HepG2 (cell line): Measurements from ENCODE around the gene CNMD. TPM values are rescaled to one million over a fixed set of nuclear protein-coding genes. Genes with fewer than 3 reads are reported as not detected.

Experiments
- ATAC-seq: fragments of 200-7000 bp; cut with Tn5 transposase; 3 replicates; pipeline ENCODE4 v1.9.1; 2020; ENCODE audit warnings: mild to moderate bottlenecking, moderate library complexity
- BruUV-seq: library from RNA; stranded (reverse); fragments of 400-500 nt; replicated peaks from 2 replicates; lab custom pipeline; 2021; lab: Mats Ljungman, UMichigan
- CTCF ChIA-PET: fragments of 300-600 bp; formaldehyde crosslinking; extraction: SDS; loops from one replicate; lab custom pipeline; 2021; ENCODE audit warnings: low total read pairs, inconsistent platforms, low intra/inter-chr PET ratio; lab: Yijun Ruan, JAX
- POLR2A ChIA-PET: fragments of 350-600 bp; sonication (Branson Sonifier 250); formaldehyde crosslinking; loops from one replicate; lab custom pipeline; 2020; ENCODE audit warnings: antibody characterized with exemption, inconsistent platforms; lab: Yijun Ruan, JAX
- DNase-seq: peaks from one replicate; pipeline ENCODE4 v3.0.0-alpha.2; 2015; ENCODE audit warnings: low spot score
- FAIRE-seq: peaks from 3 replicates; lab custom pipeline; 2011; peaks lifted over from hg19 to GRCh38; lab: Jason Lieb, UNC
- H2AFZ ChIP-seq: one replicate; pipeline ENCODE4 v1.6.1; 2011; ENCODE audit warnings: low read length, inconsistent platforms
- H3K27ac ChIP-seq: fragments of 300-600 bp; 3 replicates; pipeline ENCODE4 v1.8.0; 2011; ENCODE audit warnings: mixed run types, mild to moderate bottlenecking, mixed read lengths, low read length, inconsistent platforms; ENCODE audit not compliant: insufficient read depth; ENCODE audit errors: extremely low read length
- H3K27me3 ChIP-seq, 2 experiments: fragments of 200-600 bp in 1 of 2; 2 replicates in 1 of 2; 3 replicates in 1 of 2; pipeline versions ENCODE4 v1.6.0 to v1.8.0; 2011; ENCODE audit warnings: low read length in 2 of 2, mild to moderate bottlenecking in 2 of 2, moderate library complexity in 2 of 2, inconsistent platforms in 1 of 2; ENCODE audit not compliant: insufficient read depth in 2 of 2, control insufficient read depth in 1 of 2
- H3K36me3 ChIP-seq, 2 experiments: fragments of 200-600 bp in 1 of 2; replicated peaks in 1 of 2; 2 replicates in 1 of 2; 3 replicates in 1 of 2; pipeline versions ENCODE4 v1.5.1 to v1.8.0; 2011; ENCODE audit warnings: low read length in 2 of 2, inconsistent platforms in 1 of 2; ENCODE audit not compliant: insufficient read depth in 2 of 2, control insufficient read depth in 1 of 2
- H3K4me1 ChIP-seq: 2 replicates; pipeline ENCODE4 v1.5.1; 2012; ENCODE audit warnings: low read length, inconsistent platforms; ENCODE audit not compliant: insufficient read depth
- H3K4me2 ChIP-seq: 2 replicates; pipeline ENCODE4 v1.6.0; 2011; ENCODE audit warnings: low read depth, low read length, inconsistent platforms
- H3K4me3 ChIP-seq, 3 experiments: fragments of 200-600 bp in 1 of 3; sonication (generic), shearing (Covaris generic) in 1 of 3; replicated peaks in 1 of 3; 2 replicates each; pipeline ENCODE4 v1.5.1; 2011 to 2016; ENCODE audit warnings: low read length in 3 of 3, inconsistent platforms in 2 of 3, low read depth in 2 of 3, mild to moderate bottlenecking in 2 of 3, control low read depth in 1 of 3, mixed read lengths in 1 of 3; ENCODE audit not compliant: insufficient read depth in 1 of 3
- H3K79me2 ChIP-seq: one replicate; pipeline ENCODE4 v1.6.1; 2011; ENCODE audit warnings: low read length, inconsistent platforms; ENCODE audit not compliant: insufficient read depth
- H3K9ac ChIP-seq: 2 replicates; pipeline ENCODE4 v1.6.0; 2011; ENCODE audit warnings: mild to moderate bottlenecking, low read depth, low read length, inconsistent platforms; ENCODE audit not compliant: insufficient read depth
- H3K9me3 ChIP-seq: 2 replicates; pipeline ENCODE4 v1.5.1; 2012; ENCODE audit warnings: mild to moderate bottlenecking, low read length
- H4K20me1 ChIP-seq: 2 replicates; pipeline ENCODE4 v1.6.0; 2011; ENCODE audit warnings: inconsistent platforms, mild to moderate bottlenecking, low read length, moderate library complexity; ENCODE audit not compliant: insufficient read depth
- ATF2 ChIP-seq: sonication (generic); formaldehyde crosslinking; IDR thresholded peaks from 2 replicates; pipeline ENCODE4 v1.4.0; 2020; ENCODE audit warnings: missing genetic modification reagents
- CBX5 ChIP-seq: sonication (generic); formaldehyde crosslinking; IDR thresholded peaks from 2 replicates; pipeline ENCODE4 v1.4.0; 2020; ENCODE audit warnings: missing genetic modification reagents, borderline replicate concordance
- DR1 ChIP-seq: sonication (generic); formaldehyde crosslinking; IDR thresholded peaks from 2 replicates; pipeline ENCODE4 v1.8.0; 2021; ENCODE audit warnings: mild to moderate bottlenecking, missing genetic modification reagents, inconsistent platforms
- FOXK1 ChIP-seq: sonication (generic); formaldehyde crosslinking; IDR thresholded peaks from 2 replicates; pipeline ENCODE4 v1.4.0; 2020; ENCODE audit warnings: low read depth, missing genetic modification reagents, borderline replicate concordance
- HMGXB3 ChIP-seq: sonication (generic); formaldehyde crosslinking; IDR thresholded peaks from 2 replicates; pipeline ENCODE4 v1.4.0; 2020; ENCODE audit warnings: missing genetic modification reagents, borderline replicate concordance
- PHF21A ChIP-seq: sonication (generic); formaldehyde crosslinking; IDR thresholded peaks from 2 replicates; pipeline ENCODE4 v1.5.0; 2020; ENCODE audit warnings: mild to moderate bottlenecking, missing genetic modification reagents
- POLR2AphosphoS5 ChIP-seq: IDR thresholded peaks from 2 replicates; pipeline ENCODE4 v1.6.1; 2012; ENCODE audit warnings: low read depth, low read length
- ZBTB7B ChIP-seq: sonication (generic); formaldehyde crosslinking; IDR thresholded peaks from 2 replicates; pipeline ENCODE4 v1.4.0; 2020; ENCODE audit warnings: missing genetic modification reagents
- ZNF407 ChIP-seq: sonication (generic); formaldehyde crosslinking; IDR thresholded peaks from one replicate; pipeline ENCODE4 v1.5.1; 2020; ENCODE audit warnings: mild to moderate bottlenecking, missing genetic modification reagents; ENCODE audit errors: not compliant biosample characterization
- WGBS: methylation state at CpG from one replicate; pipeline ENCODE4 v1.1.6; 2017; ENCODE audit warnings: low lambda C conversion rate; 5-methylcytosine and 5-hydroxymethylcytosine counted together
- in situ Hi-C: cut with HindIII; loops from 2 replicates; pipeline ENCODE4 v1.10.0; 2017; ENCODE audit warnings: low pct_unique_long_range_greater_than_20kb; ENCODE audit not compliant: extremely low pct_ligation_motif_present
- intact Hi-C: fragments of 100-400 bp; cut with micrococcal nuclease; formaldehyde crosslinking; loops from one replicate; pipeline ENCODE4 v1.10.0; 2022; ENCODE audit not compliant: unreplicated experiment
- polyA plus RNA-seq, 8 experiments: library from polyadenylated mRNA; depleted of rRNA in 3 of 8; stranded (reverse) in 7 of 8; unstranded in 1 of 8; fragments of >200 nt; fragmentation: Illumina TruSeq in 4 of 8; extraction: Trizol in 4 of 8; gene quantifications; 2 replicates each; pipeline versions ENCODE4 v1.2.1 to v1.2.3, GENCODE V29; 2011 to 2016; ENCODE audit warnings: low read depth in 4 of 8, missing spikeins in 1 of 8, mixed read lengths in 1 of 8; ENCODE audit not compliant: insufficient read depth in 1 of 8
- total RNA-seq, 5 experiments: library from RNA; depleted of rRNA; stranded (reverse); fragments of >200 nt; fragmentation: Illumina TruSeq; extraction: Trizol; gene quantifications; 2 replicates each; pipeline ENCODE4 v1.2.3, GENCODE V29; 2016; ENCODE audit warnings: low read depth in 1 of 5

CNMD gene
- total and polyA plus RNA-seq, 2 of the 13 experiments (the other 11 are each of a cell fraction or from before 2014, with no cell fraction given): not detected

GRCh38 chr13:52736891-52737290 lies 2.7 kb downstream of the CNMD start:
- intact Hi-C loops: loop anchor here (5.0 kb wide), 1 partner anchor 70 kb away; no protein-coding TSS in a partner anchor
- Histone ChIP-seq H3K36me3 (no peaks in the 10 kb centered on the region), H3K4me2 (no peak overlapping the region), H3K4me1 (no peaks in the 10 kb centered on the region), H3K9ac (no peak overlapping the region), H3K4me3 (no peak overlapping the region), H3K79me2 (no peaks in the 10 kb centered on the region), H4K20me1 (no peaks in the 10 kb centered on the region), H3K27ac (no peak overlapping the region), H2AFZ (no peak overlapping the region), H3K9me3 (no peaks in the 10 kb centered on the region), H3K27me3 (peaks cover 1 to 26% of the 10 kb centered on the region in 2 experiments; a peak in 2 of 5 replicates)
- TF ChIP-seq FOXK1 (CRISPR knock-in tag) (no peak), ATF2 (CRISPR knock-in tag) (no peak), ZBTB7B (CRISPR knock-in tag) (no peak), HMGXB3 (CRISPR knock-in tag) (no peak), ZNF407 (no peak), CBX5 (CRISPR knock-in tag) (no peak), DR1 (CRISPR knock-in tag) (no peak), PHF21A (CRISPR knock-in tag) (no peak), POLR2AphosphoS5 (no peak)
- POLR2A ChIA-PET: no interaction called here
- WGBS: 2% methylated on average over 2 of the region's 2 CpGs
- in situ Hi-C loops: no loop called here
- ATAC-seq (no peak), DNase-seq (no peak), FAIRE-seq (no peak)
- no TSS peak for BruUV-seq
- CTCF ChIA-PET: no interaction called here
